ENCODE results near the gene CHM. TPM values are rescaled to one million over a fixed set of nuclear protein-coding genes. Genes with fewer than 3 reads are reported as not detected.

CHM gene
- total RNA-seq, 1 experiment from 2014 or later = 18.1 TPM

DNA sequence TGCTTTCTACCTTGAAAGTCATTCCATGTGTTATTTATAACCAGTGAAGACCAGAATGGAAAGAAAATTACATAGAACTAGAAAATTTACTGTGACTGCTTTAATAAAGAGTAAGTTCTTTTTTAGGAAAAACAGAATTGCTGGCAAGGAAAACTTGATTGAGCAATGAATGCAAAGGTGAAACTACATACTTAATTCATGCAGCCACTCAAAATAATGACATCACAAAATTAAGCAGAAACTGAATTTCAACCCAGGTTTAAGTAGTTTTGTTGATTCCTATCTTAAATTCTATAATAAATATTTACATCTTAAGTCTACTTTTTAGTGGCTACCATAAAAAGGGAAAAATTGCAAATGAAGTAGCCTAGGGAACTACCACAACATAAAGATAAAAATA, 14.0 kb downstream of the CHM start:
- CTCF ChIA-PET = no interaction called here
- ATAC-seq = no peak
- peaks cover 44% of the 10 kb centered on the region for H3K4me1 Mint-ChIP-seq

More for the DNA sequence above, 14.0 kb downstream of the CHM start:
- TF ChIP-seq, protein P1, sequence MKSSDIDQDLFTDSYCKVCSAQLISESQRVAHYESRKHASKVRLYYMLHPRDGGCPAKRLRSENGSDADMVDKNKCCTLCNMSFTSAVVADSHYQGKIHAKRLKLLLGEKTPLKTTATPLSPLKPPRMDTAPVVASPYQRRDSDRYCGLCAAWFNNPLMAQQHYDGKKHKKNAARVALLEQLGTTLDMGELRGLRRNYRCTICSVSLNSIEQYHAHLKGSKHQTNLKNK (CRISPR knock-in tag; IDR thresholded peaks at IDR 0.05) = no peak
- TF ChIP-seq ZBTB43 (CRISPR knock-in tag; IDR thresholded peaks at IDR 0.05) (no peak), SOX15 (CRISPR knock-in tag; IDR thresholded peaks at IDR 0.05) (no peak), ZNF423 (CRISPR knock-in tag; IDR thresholded peaks at IDR 0.05) (no peak), CDX4 (CRISPR knock-in tag; IDR thresholded peaks at IDR 0.05; ENCODE audit: borderline replicate concordance) (no peak), RELA (CRISPR knock-in tag; IDR thresholded peaks at IDR 0.05; ENCODE audit: borderline replicate concordance) (no peak), AR (CRISPR knock-in tag; IDR thresholded peaks at IDR 0.05) (no peak), FOXP1 (CRISPR knock-in tag; IDR thresholded peaks at IDR 0.05; ENCODE audit: borderline replicate concordance) (no peak), CBFB (CRISPR knock-in tag; IDR thresholded peaks at IDR 0.05; ENCODE audit: low read depth) (no peak)
- TF ChIP-seq, protein P2, sequence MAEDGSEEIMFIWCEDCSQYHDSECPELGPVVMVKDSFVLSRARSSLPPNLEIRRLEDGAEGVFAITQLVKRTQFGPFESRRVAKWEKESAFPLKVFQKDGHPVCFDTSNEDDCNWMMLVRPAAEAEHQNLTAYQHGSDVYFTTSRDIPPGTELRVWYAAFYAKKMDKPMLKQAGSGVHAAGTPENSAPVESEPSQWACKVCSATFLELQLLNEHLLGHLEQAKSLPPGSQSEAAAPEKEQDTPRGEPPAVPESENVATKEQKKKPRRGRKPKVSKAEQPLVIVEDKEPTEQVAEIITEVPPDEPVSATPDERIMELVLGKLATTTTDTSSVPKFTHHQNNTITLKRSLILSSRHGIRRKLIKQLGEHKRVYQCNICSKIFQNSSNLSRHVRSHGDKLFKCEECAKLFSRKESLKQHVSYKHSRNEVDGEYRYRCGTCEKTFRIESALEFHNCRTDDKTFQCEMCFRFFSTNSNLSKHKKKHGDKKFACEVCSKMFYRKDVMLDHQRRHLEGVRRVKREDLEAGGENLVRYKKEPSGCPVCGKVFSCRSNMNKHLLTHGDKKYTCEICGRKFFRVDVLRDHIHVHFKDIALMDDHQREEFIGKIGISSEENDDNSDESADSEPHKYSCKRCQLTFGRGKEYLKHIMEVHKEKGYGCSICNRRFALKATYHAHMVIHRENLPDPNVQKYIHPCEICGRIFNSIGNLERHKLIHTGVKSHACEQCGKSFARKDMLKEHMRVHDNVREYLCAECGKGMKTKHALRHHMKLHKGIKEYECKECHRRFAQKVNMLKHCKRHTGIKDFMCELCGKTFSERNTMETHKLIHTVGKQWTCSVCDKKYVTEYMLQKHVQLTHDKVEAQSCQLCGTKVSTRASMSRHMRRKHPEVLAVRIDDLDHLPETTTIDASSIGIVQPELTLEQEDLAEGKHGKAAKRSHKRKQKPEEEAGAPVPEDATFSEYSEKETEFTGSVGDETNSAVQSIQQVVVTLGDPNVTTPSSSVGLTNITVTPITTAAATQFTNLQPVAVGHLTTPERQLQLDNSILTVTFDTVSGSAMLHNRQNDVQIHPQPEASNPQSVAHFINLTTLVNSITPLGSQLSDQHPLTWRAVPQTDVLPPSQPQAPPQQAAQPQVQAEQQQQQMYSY (CRISPR knock-in tag; IDR thresholded peaks at IDR 0.05) = no peak
- TF ChIP-seq, protein P3, sequence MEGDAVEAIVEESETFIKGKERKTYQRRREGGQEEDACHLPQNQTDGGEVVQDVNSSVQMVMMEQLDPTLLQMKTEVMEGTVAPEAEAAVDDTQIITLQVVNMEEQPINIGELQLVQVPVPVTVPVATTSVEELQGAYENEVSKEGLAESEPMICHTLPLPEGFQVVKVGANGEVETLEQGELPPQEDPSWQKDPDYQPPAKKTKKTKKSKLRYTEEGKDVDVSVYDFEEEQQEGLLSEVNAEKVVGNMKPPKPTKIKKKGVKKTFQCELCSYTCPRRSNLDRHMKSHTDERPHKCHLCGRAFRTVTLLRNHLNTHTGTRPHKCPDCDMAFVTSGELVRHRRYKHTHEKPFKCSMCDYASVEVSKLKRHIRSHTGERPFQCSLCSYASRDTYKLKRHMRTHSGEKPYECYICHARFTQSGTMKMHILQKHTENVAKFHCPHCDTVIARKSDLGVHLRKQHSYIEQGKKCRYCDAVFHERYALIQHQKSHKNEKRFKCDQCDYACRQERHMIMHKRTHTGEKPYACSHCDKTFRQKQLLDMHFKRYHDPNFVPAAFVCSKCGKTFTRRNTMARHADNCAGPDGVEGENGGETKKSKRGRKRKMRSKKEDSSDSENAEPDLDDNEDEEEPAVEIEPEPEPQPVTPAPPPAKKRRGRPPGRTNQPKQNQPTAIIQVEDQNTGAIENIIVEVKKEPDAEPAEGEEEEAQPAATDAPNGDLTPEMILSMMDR (IDR thresholded peaks at IDR 0.05) = no peak
- POLR2A ChIA-PET = interaction anchor here (0.6 kb wide), 1 partner anchor 443 kb away, joined by 3 read pairs; no protein-coding TSS in a partner anchor
- H3K4me3 Mint-ChIP-seq = no peak overlapping the region
- no peaks in the 10 kb centered on the region for H3K9me3 Mint-ChIP-seq
- no peak for DNase-seq (ENCODE audit: low spot score)
- H3K27ac Mint-ChIP-seq = no peak overlapping the region
- peaks cover 4% of the 10 kb centered on the region; the same call in 1 of the 2 replicates for H3K36me3 Mint-ChIP-seq
- no peaks in the 10 kb centered on the region for H3K27me3 Mint-ChIP-seq (ENCODE audit: low read depth)

Data from WTC11 (cell line).